ENCODE results near the gene TTLL5.

TTLL5 gene

DNA sequence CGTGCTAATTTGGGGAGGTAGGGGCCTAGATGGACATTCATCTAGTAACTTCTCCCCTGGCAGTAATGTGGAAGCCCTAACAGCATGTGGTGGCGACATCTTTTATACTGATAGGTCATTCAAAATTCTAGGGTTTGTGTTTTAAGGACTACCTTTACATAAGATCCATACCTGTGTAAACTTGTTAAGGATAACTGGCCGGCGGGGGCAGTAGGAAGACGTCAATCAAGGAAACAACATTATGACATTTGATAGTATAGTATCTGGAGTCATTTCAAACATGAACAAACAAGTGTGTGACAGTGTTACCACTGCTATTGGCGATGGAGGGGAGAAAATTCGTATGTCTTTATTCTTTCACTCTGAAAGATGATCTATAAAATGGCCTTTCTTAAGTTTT is 120.0 kb downstream of the TTLL5 start:
- H3K36me3 ChIP-seq (ENCODE audit: insufficient read depth), result no peaks in the 10 kb centered on the region

DNA sequence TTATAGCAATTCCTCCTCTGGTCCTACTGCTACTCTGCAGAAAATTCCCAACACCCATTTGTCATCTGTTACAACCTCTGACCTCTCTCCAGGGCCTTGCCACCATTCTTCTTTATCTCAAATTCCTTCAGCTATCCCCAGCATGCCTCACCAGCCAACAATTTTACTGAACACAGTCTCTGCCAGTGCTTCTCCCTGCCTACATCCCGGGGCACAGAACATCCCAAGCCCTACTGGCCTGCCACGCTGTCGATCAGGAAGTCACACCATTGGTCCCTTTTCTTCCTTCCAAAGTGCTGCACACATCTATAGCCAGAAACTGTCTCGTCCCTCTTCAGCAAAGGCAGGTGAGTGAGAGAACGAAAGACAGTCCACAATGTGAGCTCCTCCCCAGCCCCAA is 122.1 kb downstream of the TTLL5 start:
- no peak overlapping the region for H3K4me2 ChIP-seq
- TF ChIP-seq, protein P1, sequence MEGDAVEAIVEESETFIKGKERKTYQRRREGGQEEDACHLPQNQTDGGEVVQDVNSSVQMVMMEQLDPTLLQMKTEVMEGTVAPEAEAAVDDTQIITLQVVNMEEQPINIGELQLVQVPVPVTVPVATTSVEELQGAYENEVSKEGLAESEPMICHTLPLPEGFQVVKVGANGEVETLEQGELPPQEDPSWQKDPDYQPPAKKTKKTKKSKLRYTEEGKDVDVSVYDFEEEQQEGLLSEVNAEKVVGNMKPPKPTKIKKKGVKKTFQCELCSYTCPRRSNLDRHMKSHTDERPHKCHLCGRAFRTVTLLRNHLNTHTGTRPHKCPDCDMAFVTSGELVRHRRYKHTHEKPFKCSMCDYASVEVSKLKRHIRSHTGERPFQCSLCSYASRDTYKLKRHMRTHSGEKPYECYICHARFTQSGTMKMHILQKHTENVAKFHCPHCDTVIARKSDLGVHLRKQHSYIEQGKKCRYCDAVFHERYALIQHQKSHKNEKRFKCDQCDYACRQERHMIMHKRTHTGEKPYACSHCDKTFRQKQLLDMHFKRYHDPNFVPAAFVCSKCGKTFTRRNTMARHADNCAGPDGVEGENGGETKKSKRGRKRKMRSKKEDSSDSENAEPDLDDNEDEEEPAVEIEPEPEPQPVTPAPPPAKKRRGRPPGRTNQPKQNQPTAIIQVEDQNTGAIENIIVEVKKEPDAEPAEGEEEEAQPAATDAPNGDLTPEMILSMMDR (conservative IDR thresholded peaks at IDR 0.05; ENCODE audit: low read depth, low read length), result no peak
- no peaks in the 10 kb centered on the region for H3K27me3 ChIP-seq (ENCODE audit: insufficient read depth, low read depth)
- H3K79me2 ChIP-seq (ENCODE audit: insufficient read depth, low read depth), result no peaks in the 10 kb centered on the region
- no peaks in the 10 kb centered on the region for H4K20me1 ChIP-seq (ENCODE audit: insufficient read depth)
- H2AFZ ChIP-seq (ENCODE audit: low read depth), result no peak overlapping the region
- no peak overlapping the region for H3K4me3 ChIP-seq (IDR thresholded peaks at IDR 0.05; ENCODE audit: insufficient read depth, low read depth, low read length)
- no peak overlapping the region for H3K27ac ChIP-seq
- no peaks in the 10 kb centered on the region for H3K36me3 ChIP-seq (ENCODE audit: insufficient read depth)
- H3K9ac ChIP-seq, result no peak overlapping the region
- no peaks in the 10 kb centered on the region for H3K4me1 ChIP-seq (ENCODE audit: low read depth, poor library complexity, severe bottlenecking)

More for the DNA sequence above, 120.0 kb downstream of the TTLL5 start:
- Histone ChIP-seq H3K4me1 (ENCODE audit: low read depth, poor library complexity, severe bottlenecking) (no peaks in the 10 kb centered on the region), H3K9ac (no peak overlapping the region), H4K20me1 (ENCODE audit: insufficient read depth) (no peaks in the 10 kb centered on the region), H3K27ac (no peak overlapping the region), H3K4me2 (no peak overlapping the region), H3K79me2 (ENCODE audit: insufficient read depth, low read depth) (no peaks in the 10 kb centered on the region), H3K4me3 (IDR thresholded peaks at IDR 0.05; ENCODE audit: insufficient read depth, low read depth, low read length) (no peak overlapping the region), H2AFZ (ENCODE audit: low read depth) (no peak overlapping the region), H3K27me3 (ENCODE audit: insufficient read depth, low read depth) (no peaks in the 10 kb centered on the region)
- TF ChIP-seq, protein P1 (conservative IDR thresholded peaks at IDR 0.05; ENCODE audit: low read depth, low read length), result no peak

DNA sequence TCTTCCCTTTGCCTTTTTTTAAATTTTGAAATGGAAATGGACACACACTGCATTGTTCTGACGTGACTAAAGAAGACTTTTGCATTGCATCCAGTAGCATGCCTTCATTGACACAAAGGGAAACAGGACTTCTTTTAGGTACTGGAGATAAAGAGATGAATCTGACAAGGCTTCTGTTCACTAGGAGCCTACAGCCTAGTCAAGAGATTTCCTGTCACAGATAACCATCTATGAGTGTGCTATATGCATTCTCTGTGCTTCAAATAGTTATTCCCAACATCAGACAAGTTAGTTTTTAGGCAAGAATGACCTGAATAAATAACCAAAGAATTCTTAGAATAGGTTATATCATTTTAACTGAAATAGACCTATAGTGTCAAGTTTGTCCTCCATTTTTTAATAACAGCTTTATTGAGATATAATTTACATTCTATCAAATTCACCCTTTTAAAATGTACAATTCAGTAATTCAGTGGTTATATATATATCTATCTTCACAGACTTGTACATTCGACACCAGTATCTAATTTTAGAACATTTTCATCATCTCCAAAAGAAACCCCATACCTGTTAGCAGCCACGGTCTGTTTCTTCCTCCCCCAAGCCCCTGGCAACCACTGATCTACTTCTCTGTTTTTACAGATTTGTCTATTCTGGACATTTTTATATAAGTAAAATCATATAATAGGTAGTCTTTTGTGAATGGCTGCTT is 122.7 kb downstream of the TTLL5 start:
- Histone ChIP-seq H3K79me2 (ENCODE audit: insufficient read depth, low read depth) (no peaks in the 10 kb centered on the region), H4K20me1 (ENCODE audit: insufficient read depth) (no peaks in the 10 kb centered on the region), H3K9ac (no peak overlapping the region), H3K4me3 (IDR thresholded peaks at IDR 0.05; ENCODE audit: insufficient read depth, low read depth, low read length) (no peak overlapping the region), H3K4me1 (ENCODE audit: low read depth, poor library complexity, severe bottlenecking) (no peaks in the 10 kb centered on the region), H3K27me3 (ENCODE audit: insufficient read depth, low read depth) (no peaks in the 10 kb centered on the region), H3K4me2 (no peak overlapping the region), H2AFZ (ENCODE audit: low read depth) (no peak overlapping the region), H3K27ac (no peak overlapping the region), H3K36me3 (ENCODE audit: insufficient read depth) (no peaks in the 10 kb centered on the region)
- TF ChIP-seq, protein P1 (conservative IDR thresholded peaks at IDR 0.05; ENCODE audit: low read depth, low read length), result no peak

DNA sequence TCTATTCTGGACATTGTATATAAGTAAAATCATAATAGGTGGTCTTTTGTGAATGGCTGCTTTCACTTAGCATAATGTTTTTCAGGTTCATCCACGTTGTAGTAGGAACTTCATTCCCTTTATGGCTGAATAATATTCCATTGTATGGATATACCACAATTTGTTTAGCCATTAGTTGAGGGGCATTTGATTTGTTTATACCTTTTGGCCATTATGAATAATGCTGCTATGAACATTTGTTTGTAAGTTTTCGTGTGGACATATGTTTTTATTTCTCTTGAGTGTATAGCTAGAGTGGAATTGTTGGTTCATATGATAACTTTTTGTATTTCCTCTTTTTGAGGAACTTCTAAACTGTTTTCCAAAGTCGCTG is 123.3 kb downstream of the TTLL5 start:
- Histone ChIP-seq H3K36me3 (ENCODE audit: insufficient read depth) (no peaks in the 10 kb centered on the region), H2AFZ (ENCODE audit: low read depth) (no peak overlapping the region), H3K27me3 (ENCODE audit: insufficient read depth, low read depth) (no peaks in the 10 kb centered on the region), H4K20me1 (ENCODE audit: insufficient read depth) (no peaks in the 10 kb centered on the region), H3K9ac (no peak overlapping the region), H3K4me1 (ENCODE audit: low read depth, poor library complexity, severe bottlenecking) (no peaks in the 10 kb centered on the region), H3K4me2 (no peak overlapping the region), H3K79me2 (ENCODE audit: insufficient read depth, low read depth) (no peaks in the 10 kb centered on the region), H3K27ac (no peak overlapping the region), H3K4me3 (IDR thresholded peaks at IDR 0.05; ENCODE audit: insufficient read depth, low read depth, low read length) (no peak overlapping the region)
- TF ChIP-seq, protein P1 (conservative IDR thresholded peaks at IDR 0.05; ENCODE audit: low read depth, low read length), result no peak

Data from KMS-11 (cell line).